AG04449 (cell line): ENCODE data around the gene TMEM168.
"Not testable (repeated sequence)": the region's sequence is repeated elsewhere in the genome, so short reads cannot be mapped to it uniquely, and the experiment has no call there.

Experiments
- CTCF ChIA-PET: fragments of 350-600 bp; formaldehyde crosslinking; extraction: SDS; loops from one replicate; lab custom pipeline; 2021; ENCODE audit warnings: antibody characterized with exemption; lab: Yijun Ruan, JAX
- POLR2A ChIA-PET: fragments of 400-600, 350-600 bp; formaldehyde crosslinking; extraction: SDS; loops from one replicate; lab custom pipeline; 2020; ENCODE audit warnings: antibody characterized with exemption, inconsistent platforms; lab: Yijun Ruan, JAX
- DNase-seq: peaks from one replicate; pipeline ENCODE4 v3.0.0-alpha.2; 2010; ENCODE audit warnings: low read depth, low spot score
- H3K4me3 ChIP-seq: 2 replicates; pipeline ENCODE4 v1.5.1; 2011; ENCODE audit warnings: low read depth, mild to moderate bottlenecking, control low read depth, low read length
- CTCF ChIP-seq: IDR thresholded peaks from one replicate; pipeline ENCODE4 v1.5.1; 2011; ENCODE audit warnings: mild to moderate bottlenecking, moderate library complexity, low read length, control low read depth, inconsistent platforms; ENCODE audit not compliant: insufficient read depth; ENCODE audit errors: missing control alignments

The TMEM168 gene

GRCh38 chr7:112789817-112790585 is at the start of gene TMEM168:
Gene TMEM168, minus strand, starts transcription at chr7:112790393. Its CDS starts 5,568 bp downstream, at chr7:112784825.
- peak within 1 kb of the TSS; percentile 90 for H3K4me3 ChIP-seq
- no peak for DNase-seq
- no peak for TF ChIP-seq CTCF
- POLR2A ChIA-PET, result interaction anchor here (0.5 to 1.1 kb wide), 2 partner anchors 10 to 706 kb away, joined by 3 to 4 read pairs; no protein-coding TSS in a partner anchor
- CTCF ChIA-PET, result interaction anchor here (0.8 to 1.3 kb wide), 3 partner anchors 9 to 294 kb away, joined by 3 to 4 read pairs (median 4); no protein-coding TSS in a partner anchor

- POLR2A ChIA-PET, DNase-seq, H3K4me3 ChIP-seq, CTCF ChIA-PET: not testable (repeated sequence)
Measured at GRCh38 chr7:112835928-112836327, 45.7 kb upstream of the TMEM168 start.

GRCh38 chr7:112833082-112833481 is 42.9 kb upstream of the TMEM168 start:
- TF ChIP-seq CTCF, result no peak
- ChIA-PET POLR2A (no interaction called here), CTCF (interaction anchor here (1.2 kb wide), 1 partner anchor 10 kb away, joined by 3 read pairs; no protein-coding TSS in a partner anchor)
- H3K4me3 ChIP-seq, result no peak overlapping the region
- DNase-seq, result no peak

- TF ChIP-seq CTCF, result no peak
- no peak overlapping the region for H3K4me3 ChIP-seq
- DNase-seq, result no peak
- CTCF ChIA-PET, result no interaction called here
- POLR2A ChIA-PET, result no interaction called here
Measured at GRCh38 chr7:112830769-112831168, 40.6 kb upstream of the TMEM168 start.

GRCh38 chr7:112828696-112829095 is 38.5 kb upstream of the TMEM168 start:
- TF ChIP-seq CTCF, result no peak
- ChIA-PET CTCF (interaction anchor here (0.6 kb wide), 1 partner anchor 485 kb away, joined by 3 read pairs; no protein-coding TSS in a partner anchor), POLR2A (no interaction called here)
- DNase-seq, result no peak
- no peak overlapping the region for H3K4me3 ChIP-seq

- no peak for DNase-seq
- TF ChIP-seq CTCF, result no peak
- H3K4me3 ChIP-seq, result no peak overlapping the region
- CTCF ChIA-PET, result no interaction called here
- POLR2A ChIA-PET, result no interaction called here
Measured at GRCh38 chr7:112821345-112821744, 31.2 kb upstream of the TMEM168 start.

GRCh38 chr7:112819536-112819935 is 29.3 kb upstream of the TMEM168 start:
- no peak for DNase-seq
- TF ChIP-seq CTCF, result no peak
- POLR2A ChIA-PET, result no interaction called here
- CTCF ChIA-PET, result no interaction called here
- no peak overlapping the region for H3K4me3 ChIP-seq
